Endodermal cell (in vitro differentiated cells): ENCODE results near the gene USP12. TPM values are rescaled to one million over a fixed set of nuclear protein-coding genes. Genes with fewer than 3 reads are reported as not detected.

ENCODE experiments used
- DNase-seq: peaks from one replicate; pipeline ENCODE4 v3.0.0-alpha.2; 2017
- H3K27ac ChIP-seq: 2 replicates; pipeline ENCODE4 v1.5.1; 2013; ENCODE audit warnings: mild to moderate bottlenecking, low read depth, low read length, moderate library complexity
- H3K27me3 ChIP-seq: 2 replicates; pipeline ENCODE4 v1.6.1; 2013; ENCODE audit warnings: mild to moderate bottlenecking, low read length, moderate library complexity; ENCODE audit not compliant: insufficient read depth, control insufficient read depth, poor library complexity, severe bottlenecking
- H3K36me3 ChIP-seq: 2 replicates; pipeline ENCODE4 v1.7.0; 2013; ENCODE audit warnings: mild to moderate bottlenecking, low read length, moderate library complexity; ENCODE audit not compliant: control insufficient read depth, insufficient read depth
- H3K4me1 ChIP-seq: one replicate; pipeline ENCODE4 v1.7.0; 2013; ENCODE audit warnings: low read length; ENCODE audit not compliant: control insufficient read depth, insufficient read depth
- H3K4me3 ChIP-seq: 2 replicates; pipeline ENCODE4 v1.5.1; 2013; ENCODE audit warnings: mild to moderate bottlenecking, low read length, moderate library complexity
- H3K9ac ChIP-seq: 2 replicates; pipeline ENCODE4 v1.6.1; 2013; ENCODE audit warnings: mild to moderate bottlenecking, low read length, moderate library complexity; ENCODE audit not compliant: poor library complexity, severe bottlenecking; ENCODE audit errors: extremely low read depth
- H3K9me3 ChIP-seq: 2 replicates; pipeline ENCODE4 v1.6.1; 2013; ENCODE audit warnings: mild to moderate bottlenecking, low read length, moderate library complexity; ENCODE audit not compliant: control insufficient read depth
- H3K27ac Mint-ChIP-seq: 2 replicates; pipeline ENCODE4 v1.8.0; 2020; ENCODE audit warnings: mixed read lengths
- H3K27me3 Mint-ChIP-seq: 2 replicates; pipeline ENCODE4 v1.8.0; 2021; ENCODE audit warnings: mild to moderate bottlenecking, mixed read lengths; ENCODE audit not compliant: insufficient read depth
- H3K36me3 Mint-ChIP-seq: 2 replicates; pipeline ENCODE4 v1.8.0; 2020; ENCODE audit warnings: low read depth, mixed read lengths
- H3K4me1 Mint-ChIP-seq: 2 replicates; pipeline ENCODE4 v1.8.0; 2020; ENCODE audit warnings: mixed read lengths
- H3K4me3 Mint-ChIP-seq: 2 replicates; pipeline ENCODE4 v1.8.0; 2020; ENCODE audit warnings: mild to moderate bottlenecking, moderate library complexity, mixed read lengths
- H3K9me3 Mint-ChIP-seq: 2 replicates; pipeline ENCODE4 v1.8.0; 2020; ENCODE audit warnings: mild to moderate bottlenecking, mixed read lengths
- CTCF ChIP-seq: fragments of 200-600 bp; sonication (generic); conservative IDR thresholded peaks from 2 replicates; pipeline ENCODE4 v1.5.0; 2021; ENCODE audit warnings: antibody characterized with exemption, mild to moderate bottlenecking
- WGBS, 2 experiments: methylation state at CpG; one replicate each; pipeline versions ENCODE4 v1.1.5 to v1.1.7; 2013; ENCODE audit warnings: missing lambda C conversion rate in 2 of 2, mixed read lengths in 1 of 2; ENCODE audit not compliant: insufficient coverage in 1 of 2, insufficient read length in 1 of 2; 5-methylcytosine and 5-hydroxymethylcytosine counted together
- total RNA-seq, 2 donors: library from RNA; stranded (reverse); fragmentation: NEBNext Ultra II Directional in 1 of 2; extraction: Animal tissue kit (Norgen Biotek cat#: 25700) in 1 of 2; gene quantifications; 2 replicates in 1 of 2; 3 replicates in 1 of 2; pipeline ENCODE4 v1.2.1, GENCODE V29; 2021

USP12 gene
- total RNA-seq, 2 donors from 2014 or later = 18.9 to 23.2 TPM

- DNase-seq = no peak
- H3K4me1 Mint-ChIP-seq = peaks cover 12% of the 10 kb centered on the region
- no peaks in the 10 kb centered on the region for H3K27me3 Mint-ChIP-seq
- Histone ChIP-seq H3K36me3 (no peaks in the 10 kb centered on the region), H3K27me3 (no peaks in the 10 kb centered on the region), H3K4me3 (no peak overlapping the region), H3K9ac (no peak overlapping the region), H3K4me1 (no peaks in the 10 kb centered on the region), H3K27ac (no peak overlapping the region), H3K9me3 (no peaks in the 10 kb centered on the region)
- TF ChIP-seq CTCF = no peak
- WGBS, 2 experiments = 71 to 92% methylated on average over 4 to 6 of the region's 6 CpGs
- H3K4me3 Mint-ChIP-seq = no peak overlapping the region
- H3K9me3 Mint-ChIP-seq = peaks cover 2% of the 10 kb centered on the region
- H3K36me3 Mint-ChIP-seq = peaks cover 8% of the 10 kb centered on the region
- no peak overlapping the region for H3K27ac Mint-ChIP-seq
Observed at GRCh38 chr13:27053902-27054595, 117.6 kb downstream of the USP12 start.

DNA sequence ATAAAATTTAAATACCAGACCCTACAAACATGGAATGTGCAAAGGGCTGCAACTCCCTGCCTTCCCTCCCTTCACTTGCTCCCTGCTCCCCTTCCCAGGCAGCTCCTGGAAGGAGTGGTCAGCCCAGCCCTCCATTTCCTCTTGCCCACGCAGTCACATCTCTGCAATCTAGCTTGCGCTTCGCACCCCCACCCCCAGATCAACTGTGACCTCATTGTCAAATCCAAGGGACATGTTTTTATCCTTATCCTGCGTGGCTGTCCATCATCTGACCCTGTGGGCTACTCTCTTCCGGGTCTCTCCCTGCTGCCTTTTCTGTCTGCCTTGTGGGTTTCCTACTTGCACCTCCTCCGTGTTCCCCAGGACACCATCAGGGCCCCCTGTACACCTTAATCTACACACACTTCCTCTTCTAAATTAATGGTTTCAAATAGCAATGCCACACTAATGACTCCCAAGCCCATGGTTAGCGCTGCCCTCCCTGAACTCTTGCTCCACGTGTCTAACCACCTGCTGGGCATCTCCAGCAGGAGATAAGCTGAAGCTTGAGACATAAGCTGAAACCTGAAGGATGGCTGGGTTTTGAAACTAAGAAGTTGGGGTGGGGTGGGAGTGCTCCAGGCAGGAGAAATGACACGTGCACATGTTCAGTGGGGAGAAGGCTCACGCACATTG lies 118.3 kb downstream of the USP12 start:
- H3K4me3 Mint-ChIP-seq = no peak overlapping the region
- H3K9me3 ChIP-seq = no peaks in the 10 kb centered on the region
- TF ChIP-seq CTCF = no peak
- no peak for DNase-seq
- no peak overlapping the region for H3K9ac ChIP-seq
- H3K4me3 ChIP-seq = no peak overlapping the region
- 79 to 87% methylated on average over 7 to 10 of the region's 10 CpGs for WGBS, 2 experiments
- H3K27ac Mint-ChIP-seq = no peak overlapping the region
- no peaks in the 10 kb centered on the region for H3K27me3 ChIP-seq
- H3K9me3 Mint-ChIP-seq = peaks cover 2% of the 10 kb centered on the region
- no peaks in the 10 kb centered on the region for H3K27me3 Mint-ChIP-seq
- peaks cover 8% of the 10 kb centered on the region for H3K36me3 Mint-ChIP-seq
- H3K4me1 ChIP-seq = no peaks in the 10 kb centered on the region
- no peaks in the 10 kb centered on the region for H3K36me3 ChIP-seq
- no peak overlapping the region for H3K27ac ChIP-seq
- peaks cover 12% of the 10 kb centered on the region for H3K4me1 Mint-ChIP-seq

DNA sequence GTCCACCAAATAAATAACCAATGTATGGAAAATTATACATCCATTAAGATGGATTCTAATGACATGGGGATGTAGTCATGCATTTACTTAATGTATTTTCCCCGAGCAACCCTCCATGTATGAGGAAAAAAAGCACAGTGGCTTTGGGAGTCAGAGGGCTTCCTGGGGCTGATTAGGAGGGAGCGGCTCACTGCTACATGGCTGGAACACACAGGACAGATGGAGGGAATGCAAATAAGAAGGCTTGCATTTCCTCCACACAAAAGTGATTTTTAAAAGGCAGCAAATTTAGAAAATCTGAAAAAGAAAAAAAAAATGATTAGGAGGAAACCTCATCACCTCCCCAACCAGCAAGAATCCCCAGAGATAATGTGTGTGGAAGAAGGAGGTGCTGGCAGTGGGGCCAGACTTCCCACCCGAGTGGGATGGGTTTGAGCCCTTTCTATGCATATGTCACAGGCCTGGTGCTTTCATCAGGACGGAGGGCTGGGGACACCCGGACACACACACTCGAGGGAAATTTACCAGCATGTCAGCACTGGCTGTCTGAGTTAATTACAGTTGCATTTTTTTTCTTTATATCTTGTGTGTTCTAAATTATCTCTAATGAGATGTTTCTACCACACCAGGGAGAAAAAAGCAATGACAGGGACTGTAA lies 118.9 kb downstream of the USP12 start:
- Mint-ChIP-seq H3K4me3 (no peak overlapping the region), H3K36me3 (peaks cover 8% of the 10 kb centered on the region), H3K27ac (no peak overlapping the region), H3K4me1 (peaks cover 12% of the 10 kb centered on the region), H3K9me3 (peaks cover 2% of the 10 kb centered on the region), H3K27me3 (no peaks in the 10 kb centered on the region)
- no peak for TF ChIP-seq CTCF
- Histone ChIP-seq H3K36me3 (no peaks in the 10 kb centered on the region), H3K4me1 (no peaks in the 10 kb centered on the region), H3K9me3 (no peaks in the 10 kb centered on the region), H3K9ac (no peak overlapping the region), H3K4me3 (no peak overlapping the region), H3K27ac (no peak overlapping the region), H3K27me3 (no peaks in the 10 kb centered on the region)
- no peak for DNase-seq
- WGBS, 2 experiments = 82 to 85% methylated on average over 4 to 6 of the region's 6 CpGs
